H1 (cell line): ENCODE data around the gene YRDC. TPM values are rescaled to one million over a fixed set of nuclear protein-coding genes. Genes with fewer than 3 reads are reported as not detected.

Experiments used
- BACH1 ChIP-seq: IDR thresholded peaks from 2 replicates; pipeline ENCODE4 v1.6.1; 2012; ENCODE audit warnings: low read length, improper control_type of control experiment
- CBX5 ChIP-seq: fragments of 300-800, 300-1000 bp; sonication (generic); IDR thresholded peaks from 2 replicates; pipeline ENCODE4 v1.7.1; 2016; ENCODE audit warnings: antibody characterized with exemption, low read length, low read depth
- CHD7 ChIP-seq: fragments of 300-600 bp; sonication (generic); IDR thresholded peaks from 2 replicates; pipeline ENCODE4 v1.7.1; 2012; ENCODE audit warnings: low read length, moderate library complexity, mild to moderate bottlenecking, inconsistent platforms; ENCODE audit not compliant: insufficient replicate concordance
- GABPA ChIP-seq: IDR thresholded peaks from 2 replicates; pipeline ENCODE4 v1.6.1; 2011; ENCODE audit warnings: mild to moderate bottlenecking, low read length, moderate library complexity, borderline replicate concordance; ENCODE audit not compliant: insufficient read depth
- HDAC2 ChIP-seq, 2 experiments: fragments of 300-600 bp in 1 of 2; sonication (generic) in 1 of 2; IDR thresholded peaks; 2 replicates each; pipeline ENCODE4 v1.6.1; 2011 to 2012; ENCODE audit warnings: low read depth in 2 of 2, low read length in 2 of 2, mild to moderate bottlenecking in 2 of 2, moderate library complexity in 2 of 2, borderline replicate concordance in 1 of 2, inconsistent platforms in 1 of 2
- NANOG ChIP-seq: IDR thresholded peaks from 2 replicates; pipeline ENCODE4 v1.6.1; 2011; ENCODE audit warnings: low read length, low read depth, mild to moderate bottlenecking, inconsistent platforms; ENCODE audit not compliant: insufficient read depth, poor library complexity, severe bottlenecking
- SP2 ChIP-seq: IDR thresholded peaks from 2 replicates; pipeline ENCODE4 v1.6.1; 2012; ENCODE audit warnings: mild to moderate bottlenecking, low read length, inconsistent platforms
- SRF ChIP-seq: IDR thresholded peaks from 2 replicates; pipeline ENCODE4 v1.6.1; 2011; ENCODE audit warnings: mild to moderate bottlenecking, low read depth, low read length, moderate library complexity
- USF2 ChIP-seq: IDR thresholded peaks from 2 replicates; pipeline ENCODE4 v1.6.1; 2011; ENCODE audit warnings: low read length, improper control_type of control experiment
- polyA plus RNA-seq, 7 experiments: library from polyadenylated mRNA; depleted of rRNA in 3 of 7; stranded (reverse) in 5 of 7; unstranded in 2 of 7; fragments of >200 nt in 5 of 7; fragments of 200-250 nt in 2 of 7; gene quantifications; 1 replicate in 5 of 7; 2 replicates in 1 of 7; 4 replicates in 1 of 7; pipeline versions ENCODE4 v1.2.1 to v1.2.3, GENCODE V29; 2011 to 2013; ENCODE audit warnings: missing spikeins in 2 of 7, mixed read lengths in 2 of 7
- total RNA-seq: library from RNA; stranded (reverse); fragmentation: NEBNext Ultra II Directional; extraction: Animal tissue kit (Norgen Biotek cat#: 25700); gene quantifications from 2 replicates; pipeline ENCODE4 v1.2.1, GENCODE V29; 2021

YRDC gene
- total and polyA plus RNA-seq, 2 of the 8 experiments (the other 6 are each of a cell fraction or from before 2014, with no cell fraction given), result 21.1 to 21.6 TPM

- TF ChIP-seq CHD7 (no peak), GABPA (no peak), BACH1 (peak; percentile 40; the same call in 1 of the 2 replicates), CBX5 (no peak), SRF (no peak), HDAC2 (IDR thresholded peaks at IDR 0.05; ENCODE audit: borderline replicate concordance in 1 of 2, low read depth in 2 of 2, low read length in 2 of 2) (no peak), SP2 (no peak), USF2 (no peak), NANOG (no peak)
These were observed 3.1 kb upstream of the YRDC start (continued) for GRCh38 chr1:37811027-37811655.
